ENCODE data around the gene LINC00237. TPM values are rescaled to one million over a fixed set of nuclear protein-coding genes. Genes with fewer than 3 reads are reported as not detected.

Gene LINC00237
- total RNA-seq (2022) (not detected in 2 replicates), Bru-seq, nascent RNA (not detected), BruChase-seq, experiment 1, labeled RNA remaining after a 6-hour chase (not detected), BruChase-seq, experiment 2, labeled RNA remaining after a 2-hour chase (not detected)
- long read RNA-seq, result 0 reads

DNA sequence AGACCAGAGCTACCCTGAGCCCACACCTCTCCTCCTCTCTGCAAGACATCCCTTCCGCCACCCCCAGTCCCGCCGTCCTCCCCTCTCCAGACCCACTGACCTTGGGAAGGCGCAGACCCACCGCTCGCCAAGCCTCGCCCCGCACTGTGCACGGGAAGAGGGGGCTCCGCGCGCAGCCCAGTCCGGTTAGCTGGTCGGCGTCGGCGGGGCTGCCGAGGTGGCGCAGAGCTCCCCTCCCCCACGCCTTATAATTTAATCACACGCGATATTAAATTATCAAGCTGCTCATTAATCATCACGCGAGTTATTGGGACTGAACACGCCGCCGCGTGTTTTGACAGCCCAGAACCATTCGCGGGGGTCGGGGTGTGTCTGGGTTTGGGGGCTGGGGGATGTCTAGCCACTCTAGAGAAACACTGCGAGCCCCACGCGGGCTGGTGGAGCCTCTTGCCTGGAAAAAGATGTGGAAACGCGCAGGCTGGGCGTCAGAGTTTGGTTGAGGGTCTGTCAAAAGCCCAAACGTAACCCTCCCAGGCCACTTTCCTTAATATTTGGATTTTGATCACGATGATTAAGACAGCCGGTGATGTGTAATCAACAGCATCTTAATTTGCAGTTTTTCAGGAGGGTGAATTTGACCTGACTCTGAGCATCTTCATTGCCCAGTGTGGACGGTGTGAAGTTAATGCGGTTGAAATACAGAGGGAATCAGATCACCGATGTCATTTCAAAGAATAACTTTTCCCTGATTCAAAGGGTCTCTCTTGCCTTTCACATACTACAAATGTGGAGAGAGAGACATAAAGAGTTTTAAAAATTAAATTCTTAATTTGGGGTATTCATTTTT lies at the start of gene LINC00237:
Gene LINC00237 (minus strand): TSS at position 188 of the 847 bp plus-strand sequence.
- DNase-seq (ENCODE audit: unreplicated experiment), result no peak
- POLR2A ChIA-PET, result no interaction called here
- no peaks in the 10 kb centered on the region for H3K9me3 Mint-ChIP-seq (ENCODE audit: unreplicated experiment)
- no peak within 1 kb of the TSS for H3K4me3 Mint-ChIP-seq (ENCODE audit: unreplicated experiment)
- no peak within 1 kb of the TSS for H3K27ac Mint-ChIP-seq (ENCODE audit: low read depth, unreplicated experiment)
- peaks cover 11% of the 10 kb centered on the region for H3K27me3 Mint-ChIP-seq (ENCODE audit: insufficient read depth, unreplicated experiment)
- intact Hi-C loops (cut with micrococcal nuclease), result no loop called here
- TF ChIP-seq, protein P1, sequence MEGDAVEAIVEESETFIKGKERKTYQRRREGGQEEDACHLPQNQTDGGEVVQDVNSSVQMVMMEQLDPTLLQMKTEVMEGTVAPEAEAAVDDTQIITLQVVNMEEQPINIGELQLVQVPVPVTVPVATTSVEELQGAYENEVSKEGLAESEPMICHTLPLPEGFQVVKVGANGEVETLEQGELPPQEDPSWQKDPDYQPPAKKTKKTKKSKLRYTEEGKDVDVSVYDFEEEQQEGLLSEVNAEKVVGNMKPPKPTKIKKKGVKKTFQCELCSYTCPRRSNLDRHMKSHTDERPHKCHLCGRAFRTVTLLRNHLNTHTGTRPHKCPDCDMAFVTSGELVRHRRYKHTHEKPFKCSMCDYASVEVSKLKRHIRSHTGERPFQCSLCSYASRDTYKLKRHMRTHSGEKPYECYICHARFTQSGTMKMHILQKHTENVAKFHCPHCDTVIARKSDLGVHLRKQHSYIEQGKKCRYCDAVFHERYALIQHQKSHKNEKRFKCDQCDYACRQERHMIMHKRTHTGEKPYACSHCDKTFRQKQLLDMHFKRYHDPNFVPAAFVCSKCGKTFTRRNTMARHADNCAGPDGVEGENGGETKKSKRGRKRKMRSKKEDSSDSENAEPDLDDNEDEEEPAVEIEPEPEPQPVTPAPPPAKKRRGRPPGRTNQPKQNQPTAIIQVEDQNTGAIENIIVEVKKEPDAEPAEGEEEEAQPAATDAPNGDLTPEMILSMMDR (IDR thresholded peaks at IDR 0.05; ENCODE audit: unreplicated experiment), result no peak
- CTCF ChIA-PET, result interaction anchor here (1.3 kb wide), 1 partner anchor 9 kb away, joined by 4 read pairs; no protein-coding TSS in a partner anchor
- no peaks in the 10 kb centered on the region for H3K4me1 Mint-ChIP-seq (ENCODE audit: insufficient read depth, unreplicated experiment)
- no peaks in the 10 kb centered on the region for H3K36me3 Mint-ChIP-seq (ENCODE audit: insufficient read depth, unreplicated experiment)
- BruUV-seq (replicated peaks), result no TSS peak

DNA sequence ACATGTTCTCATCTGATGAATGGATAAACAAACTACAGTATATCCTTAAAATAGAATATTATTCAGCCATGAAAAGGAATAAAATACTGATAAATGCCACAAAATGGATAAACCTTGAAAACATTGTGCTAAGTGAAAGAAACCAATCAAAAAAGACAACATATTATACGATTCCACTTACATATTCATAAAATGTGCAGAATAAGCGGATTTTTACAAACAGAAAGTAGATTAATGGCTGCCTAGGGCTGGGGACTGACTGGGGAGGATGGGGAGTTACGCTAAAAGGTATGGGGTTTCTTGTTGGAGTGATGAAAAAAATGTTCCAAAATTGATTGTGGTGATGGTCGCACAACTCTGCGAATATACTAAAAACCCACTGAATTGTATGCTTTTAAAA lies 49.1 kb upstream of the LINC00237 start:
- no peak overlapping the region for H3K4me3 Mint-ChIP-seq (ENCODE audit: unreplicated experiment)
- intact Hi-C loops (cut with micrococcal nuclease), result no loop called here

DNA sequence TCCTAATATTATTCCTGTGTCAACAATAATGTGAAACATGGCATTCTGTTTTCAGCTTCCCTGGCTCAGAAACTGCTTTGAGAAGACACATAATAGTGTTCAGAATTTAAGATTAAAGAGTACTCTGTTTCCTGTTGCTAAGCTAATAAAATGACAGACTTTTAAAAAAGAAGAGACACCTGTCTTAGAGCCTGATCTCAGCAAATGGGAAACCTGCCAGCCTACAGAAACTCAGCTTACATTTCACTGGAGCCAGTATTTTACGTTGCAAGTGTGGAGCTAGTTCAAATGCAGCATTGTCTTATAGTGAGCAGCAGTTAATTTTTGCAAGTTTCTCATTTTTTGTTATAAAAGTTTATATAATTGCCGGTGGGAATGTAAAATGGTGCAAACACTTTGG lies 48.5 kb upstream of the LINC00237 start:
- no TSS peak for BruUV-seq (replicated peaks)
- no peak for DNase-seq (ENCODE audit: unreplicated experiment)
- Mint-ChIP-seq H3K27me3 (ENCODE audit: insufficient read depth, unreplicated experiment) (no peaks in the 10 kb centered on the region), H3K36me3 (ENCODE audit: insufficient read depth, unreplicated experiment) (peaks cover 6% of the 10 kb centered on the region), H3K4me1 (ENCODE audit: insufficient read depth, unreplicated experiment) (no peaks in the 10 kb centered on the region), H3K4me3 (ENCODE audit: unreplicated experiment) (no peak overlapping the region), H3K9me3 (ENCODE audit: unreplicated experiment) (no peaks in the 10 kb centered on the region), H3K27ac (ENCODE audit: low read depth, unreplicated experiment) (no peak overlapping the region)
- intact Hi-C loops (cut with micrococcal nuclease), result no loop called here
- ChIA-PET POLR2A (no interaction called here), CTCF (interaction anchor here (0.6 to 1.0 kb wide), 4 partner anchors 17 to 702 kb away, joined by 3 to 4 read pairs (median 4); no protein-coding TSS in a partner anchor)
- TF ChIP-seq, protein P1 (IDR thresholded peaks at IDR 0.05; ENCODE audit: unreplicated experiment), result no peak

More for the DNA sequence above, 49.1 kb upstream of the LINC00237 start:
- ChIA-PET CTCF (interaction anchor here (0.6 to 1.0 kb wide), 3 partner anchors 17 to 702 kb away, joined by 3 to 4 read pairs (median 4); no protein-coding TSS in a partner anchor), POLR2A (no interaction called here)
- no TSS peak for BruUV-seq (replicated peaks)
- H3K27ac Mint-ChIP-seq (ENCODE audit: low read depth, unreplicated experiment), result no peak overlapping the region
- H3K4me1 Mint-ChIP-seq (ENCODE audit: insufficient read depth, unreplicated experiment), result no peaks in the 10 kb centered on the region
- H3K36me3 Mint-ChIP-seq (ENCODE audit: insufficient read depth, unreplicated experiment), result peaks cover 10% of the 10 kb centered on the region
- TF ChIP-seq, protein P1 (IDR thresholded peaks at IDR 0.05; ENCODE audit: unreplicated experiment), result no peak
- no peaks in the 10 kb centered on the region for H3K27me3 Mint-ChIP-seq (ENCODE audit: insufficient read depth, unreplicated experiment)
- no peak for DNase-seq (ENCODE audit: unreplicated experiment)
- H3K9me3 Mint-ChIP-seq (ENCODE audit: unreplicated experiment), result no peaks in the 10 kb centered on the region

DNA sequence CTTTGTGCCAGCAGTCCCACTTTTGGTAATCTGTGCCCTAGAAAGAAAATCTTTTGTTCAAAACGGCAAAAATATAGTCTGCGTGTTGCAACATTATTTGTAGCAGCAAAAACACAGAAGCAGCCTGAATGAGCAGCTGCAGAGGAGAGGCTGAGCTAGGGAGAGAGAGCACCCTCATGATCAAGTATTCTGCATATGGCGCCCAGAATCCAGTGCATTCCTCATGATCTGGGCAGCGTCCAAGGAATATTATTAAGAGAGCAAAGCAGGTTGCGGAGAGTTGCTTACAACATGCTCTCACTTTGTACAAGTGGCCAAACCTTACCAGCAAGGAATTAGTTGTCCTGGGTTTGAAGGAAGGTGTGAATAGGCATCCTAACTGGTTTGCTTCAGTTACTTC lies 45.6 kb upstream of the LINC00237 start:
- TF ChIP-seq, protein P1 (IDR thresholded peaks at IDR 0.05; ENCODE audit: unreplicated experiment), result no peak
- intact Hi-C loops (cut with micrococcal nuclease), result no loop called here
- H3K9me3 Mint-ChIP-seq (ENCODE audit: unreplicated experiment), result no peaks in the 10 kb centered on the region
- H3K36me3 Mint-ChIP-seq (ENCODE audit: insufficient read depth, unreplicated experiment), result peaks cover 5% of the 10 kb centered on the region
- H3K27me3 Mint-ChIP-seq (ENCODE audit: insufficient read depth, unreplicated experiment), result no peaks in the 10 kb centered on the region
- BruUV-seq (replicated peaks), result no TSS peak
- CTCF ChIA-PET, result interaction anchor here (1.2 to 2.3 kb wide), 4 partner anchors 31 to 353 kb away, joined by 3 to 12 read pairs (median 6); no protein-coding TSS in a partner anchor
- H3K27ac Mint-ChIP-seq (ENCODE audit: low read depth, unreplicated experiment), result no peak overlapping the region
- H3K4me3 Mint-ChIP-seq (ENCODE audit: unreplicated experiment), result no peak overlapping the region
- POLR2A ChIA-PET, result interaction anchor here (1.1 to 1.9 kb wide), 2 partner anchors 10 to 11 kb away, joined by 3 to 7 read pairs; no protein-coding TSS in a partner anchor
- DNase-seq (ENCODE audit: unreplicated experiment), result no peak
- peaks cover 8% of the 10 kb centered on the region for H3K4me1 Mint-ChIP-seq (ENCODE audit: insufficient read depth, unreplicated experiment)
